GF-D8 (cell line): ENCODE data around the gene ZNF587B.
"Not testable (repeated sequence)": the region's sequence is repeated elsewhere in the genome, so short reads cannot be mapped to it uniquely, and the experiment has no call there.

ENCODE experiments used
- DNase-seq: peaks from one replicate; lab custom pipeline; 2025; lab: John Stamatoyannopoulos, UW

The ZNF587B gene

GRCh38 chr19:57830071-57830602 lies at the start of gene ZNF587B:
ZNF587B (plus strand) TSS chr19:57830299; CDS start chr19:57830529, 230 bp downstream.
- no peak for DNase-seq

GRCh38 chr19:57786286-57786685 lies 43.8 kb upstream of the ZNF587B start:
- no peak for DNase-seq

DNA sequence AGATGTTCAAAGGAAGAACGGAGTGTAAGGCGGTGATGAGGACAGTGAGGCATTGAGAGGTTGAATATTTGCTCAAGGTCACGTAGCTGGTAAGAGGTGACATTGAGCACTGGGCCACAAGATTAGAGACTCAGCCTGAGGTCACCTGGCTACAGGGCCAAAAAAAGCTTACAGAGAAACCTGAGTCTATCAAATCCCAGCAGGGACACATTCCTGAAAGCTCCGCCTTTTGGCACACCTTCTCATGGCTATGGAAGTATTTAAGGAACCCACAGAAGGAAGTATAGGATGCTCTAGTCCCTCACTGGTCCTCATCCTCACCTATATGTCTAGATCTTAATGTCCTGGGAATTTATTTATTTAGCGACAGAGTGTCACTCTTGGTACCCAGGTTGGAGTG lies 43.2 kb upstream of the ZNF587B start:
- DNase-seq = no peak

- DNase-seq = no peak
Measured at GRCh38 chr19:57788114-57788692, 41.9 kb upstream of the ZNF587B start.

- DNase-seq = no peak
Measured at GRCh38 chr19:57789288-57789687, 40.8 kb upstream of the ZNF587B start.

DNA sequence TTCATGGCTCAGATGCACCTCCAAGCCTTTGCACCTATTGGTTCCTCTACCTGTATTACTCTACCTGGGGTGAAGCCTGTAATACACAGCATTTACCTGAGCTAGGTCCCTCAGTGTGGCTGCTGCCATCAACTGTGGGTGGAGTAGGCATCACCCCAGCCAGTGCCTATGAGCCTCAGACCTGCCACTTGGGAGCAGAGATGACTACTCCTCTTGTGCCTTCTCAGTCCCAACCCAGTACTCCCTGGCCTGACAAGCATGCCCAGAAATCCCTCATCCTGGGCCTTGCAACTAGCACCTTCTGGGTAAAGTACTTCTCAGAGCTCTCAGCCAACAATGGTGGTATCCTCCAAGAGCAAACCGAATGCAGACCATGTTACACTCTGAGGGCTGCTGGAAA lies 33.5 kb upstream of the ZNF587B start:
- DNase-seq = not testable (repeated sequence)

GRCh38 chr19:57800696-57801095 lies 29.4 kb upstream of the ZNF587B start:
- no peak for DNase-seq

DNA sequence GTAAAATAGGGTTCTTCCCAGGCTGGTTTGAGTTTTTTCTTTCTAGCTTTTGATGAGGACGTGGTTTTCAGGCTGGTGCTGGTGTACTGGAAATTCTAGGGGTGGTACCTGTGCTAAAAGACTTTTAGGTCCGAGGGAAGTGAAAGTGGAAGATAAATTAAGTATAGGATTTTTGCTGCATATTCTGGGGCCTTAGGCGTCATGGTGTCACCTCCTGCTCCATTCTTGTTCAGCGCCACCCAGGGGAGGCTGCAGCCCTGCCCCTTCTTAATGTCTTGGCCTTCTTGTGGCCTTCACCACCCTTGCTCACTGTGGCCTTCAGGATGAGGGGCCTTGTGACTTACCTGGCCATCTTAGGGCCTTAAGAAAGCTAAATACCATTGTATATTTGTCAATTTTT lies 27.8 kb upstream of the ZNF587B start:
- no peak for DNase-seq

GRCh38 chr19:57803265-57803593 lies 26.9 kb upstream of the ZNF587B start:
- DNase-seq = no peak

- peak; percentile 22 for DNase-seq
Measured at GRCh38 chr19:57803594-57804325, 26.3 kb upstream of the ZNF587B start.

GRCh38 chr19:57807541-57807940 lies 22.6 kb upstream of the ZNF587B start:
- DNase-seq = no peak

- DNase-seq = not testable (repeated sequence)
Measured at GRCh38 chr19:57810410-57811295, 19.4 kb upstream of the ZNF587B start.

DNA sequence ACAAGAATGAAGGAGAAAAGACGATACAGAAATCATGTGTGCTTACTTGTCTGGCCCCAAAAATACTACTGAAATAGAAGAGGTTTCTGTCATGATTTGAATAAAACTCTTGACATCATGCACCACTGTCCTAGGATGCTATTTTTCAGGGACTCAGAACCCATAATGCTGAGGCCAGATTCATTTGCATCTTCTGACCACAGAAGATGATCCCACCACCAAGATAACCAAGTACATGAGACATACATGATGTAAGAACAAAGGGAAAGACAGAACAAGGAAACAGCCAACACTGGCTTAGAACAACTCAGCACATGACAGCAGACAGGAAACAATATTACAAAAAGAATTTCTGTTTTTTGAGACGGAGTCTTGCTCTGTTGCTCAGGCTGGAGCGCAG lies 17.9 kb upstream of the ZNF587B start:
- no peak for DNase-seq

GRCh38 chr19:57812975-57813820 lies 16.9 kb upstream of the ZNF587B start:
- not testable (repeated sequence) for DNase-seq

DNA sequence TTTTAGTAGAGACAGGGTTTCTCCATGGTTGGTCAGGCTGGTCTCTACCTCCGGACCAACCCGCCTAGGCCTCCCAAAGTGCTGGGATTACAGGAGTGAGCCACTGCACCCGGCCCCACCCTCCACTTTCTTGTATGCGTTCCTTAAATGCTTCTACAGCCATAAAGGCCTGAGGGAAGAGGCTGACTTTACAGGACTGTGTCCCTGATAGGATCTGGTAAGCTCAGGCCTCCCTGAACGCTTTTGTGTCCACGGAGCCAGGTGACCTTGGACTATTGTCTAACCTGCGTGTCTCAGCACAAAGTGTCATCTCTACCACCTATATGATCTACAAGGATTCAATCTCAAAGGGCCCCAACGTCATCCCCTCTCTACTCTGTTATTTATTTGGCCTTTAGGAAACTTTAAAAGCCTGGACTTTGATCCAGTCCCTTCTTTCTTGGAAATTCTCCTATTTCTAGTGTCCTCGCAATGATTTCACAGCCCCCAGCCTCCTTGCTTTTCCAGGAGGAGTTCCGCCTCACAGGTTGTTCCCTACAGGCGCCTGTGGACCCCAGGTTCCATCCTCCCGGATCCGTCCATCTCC lies 16.1 kb upstream of the ZNF587B start:
- DNase-seq = no peak

GRCh38 chr19:57814505-57815246 lies 15.4 kb upstream of the ZNF587B start, which contains the start of gene ZNF552:
ZNF552 (minus strand) TSS chr19:57814913; CDS start chr19:57814743, 170 bp downstream.
- DNase-seq = peak; percentile 74

GRCh38 chr19:57815247-57816075 lies 14.6 kb upstream of the ZNF587B start:
- DNase-seq = no peak

GRCh38 chr19:57816652-57817051 lies 13.4 kb upstream of the ZNF587B start:
- no peak for DNase-seq

- DNase-seq = no peak
Measured at GRCh38 chr19:57817976-57818375, 12.1 kb upstream of the ZNF587B start.

DNA sequence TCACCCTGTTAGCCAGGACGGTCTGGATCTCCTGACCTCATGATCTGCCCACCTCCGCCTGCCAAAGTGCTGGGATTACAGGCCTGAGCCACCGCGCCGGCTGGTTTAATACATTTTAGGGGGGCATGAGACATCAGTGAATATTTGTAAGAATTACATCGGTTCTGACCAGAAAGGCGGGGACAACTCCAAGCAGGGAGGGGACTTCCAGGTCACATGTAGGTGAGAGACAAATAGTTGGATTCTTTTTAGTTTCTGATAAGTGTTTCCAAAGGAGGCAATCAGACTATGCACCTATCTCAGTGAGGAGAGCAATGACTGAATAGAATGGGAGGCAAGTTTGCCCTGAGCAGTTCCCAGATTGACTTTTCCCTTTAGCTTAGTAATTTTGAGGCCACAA lies 11.7 kb upstream of the ZNF587B start:
- DNase-seq = no peak
